Glutamatergic neuron (in vitro differentiated cells): ENCODE data around the gene C1orf159. TPM values are rescaled to one million over a fixed set of nuclear protein-coding genes. Genes with fewer than 3 reads are reported as not detected.

Source experiments
- DNase-seq: peaks from one replicate; pipeline ENCODE4 v3.0.0; 2022
- H3K27ac Mint-ChIP-seq: one replicate; pipeline ENCODE4 v1.8.0; 2020; ENCODE audit warnings: mild to moderate bottlenecking, mixed read lengths, inconsistent platforms; ENCODE audit not compliant: unreplicated experiment
- H3K27me3 Mint-ChIP-seq: one replicate; pipeline ENCODE4 v1.8.0; 2020; ENCODE audit warnings: mild to moderate bottlenecking, moderate library complexity, mixed read lengths, inconsistent platforms; ENCODE audit not compliant: unreplicated experiment
- H3K36me3 Mint-ChIP-seq: one replicate; pipeline ENCODE4 v1.8.0; 2020; ENCODE audit warnings: mild to moderate bottlenecking, mixed read lengths, inconsistent platforms; ENCODE audit not compliant: unreplicated experiment
- H3K4me1 Mint-ChIP-seq: one replicate; pipeline ENCODE4 v1.8.0; 2020; ENCODE audit warnings: mild to moderate bottlenecking, low read depth, mixed read lengths, inconsistent platforms; ENCODE audit not compliant: unreplicated experiment
- H3K4me3 Mint-ChIP-seq: one replicate; pipeline ENCODE4 v1.8.0; 2020; ENCODE audit warnings: mild to moderate bottlenecking, mixed read lengths, inconsistent platforms; ENCODE audit not compliant: unreplicated experiment
- H3K9me3 Mint-ChIP-seq: one replicate; pipeline ENCODE4 v1.8.0; 2020; ENCODE audit warnings: mild to moderate bottlenecking, moderate library complexity, mixed read lengths, inconsistent platforms; ENCODE audit not compliant: unreplicated experiment
- total RNA-seq: library from RNA; stranded (reverse); fragmentation: NEBNext Ultra II Directional; extraction: Animal tissue kit (Norgen Biotek cat#: 25700); gene quantifications from one replicate; pipeline ENCODE4 v1.2.1, GENCODE V29; 2021; ENCODE audit not compliant: unreplicated experiment
- TF ChIP-seq, protein P1 (sequence below): fragments of 200-600 bp; sonication (generic); IDR thresholded peaks from one replicate; pipeline ENCODE4 v1.5.0; 2021; ENCODE audit not compliant: partially characterized antibody, unreplicated experiment

C1orf159 gene
- total RNA-seq, 1 donor from 2014 or later, result 24.5 TPM

DNA sequence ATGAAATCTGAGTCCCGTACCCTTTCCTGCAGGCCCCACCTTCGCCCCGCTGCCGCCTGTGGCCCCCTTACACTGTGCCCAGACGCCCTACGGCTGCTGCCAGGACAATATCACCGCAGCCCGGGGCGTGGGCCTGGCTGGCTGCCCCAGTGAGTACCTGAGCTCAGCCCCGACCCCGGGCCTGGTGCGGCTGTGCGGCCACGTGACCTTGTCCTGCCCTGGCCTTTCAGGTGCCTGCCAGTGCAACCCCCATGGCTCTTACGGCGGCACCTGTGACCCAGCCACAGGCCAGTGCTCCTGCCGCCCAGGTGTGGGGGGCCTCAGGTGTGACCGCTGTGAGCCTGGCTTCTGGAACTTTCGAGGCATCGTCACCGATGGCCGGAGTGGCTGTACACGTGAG is 70.8 kb downstream of the C1orf159 start:
- no peak overlapping the region for H3K27ac Mint-ChIP-seq
- no peak for DNase-seq
- peaks cover 11% of the 10 kb centered on the region for H3K9me3 Mint-ChIP-seq
- peaks cover 12% of the 10 kb centered on the region for H3K27me3 Mint-ChIP-seq
- TF ChIP-seq, protein P1, sequence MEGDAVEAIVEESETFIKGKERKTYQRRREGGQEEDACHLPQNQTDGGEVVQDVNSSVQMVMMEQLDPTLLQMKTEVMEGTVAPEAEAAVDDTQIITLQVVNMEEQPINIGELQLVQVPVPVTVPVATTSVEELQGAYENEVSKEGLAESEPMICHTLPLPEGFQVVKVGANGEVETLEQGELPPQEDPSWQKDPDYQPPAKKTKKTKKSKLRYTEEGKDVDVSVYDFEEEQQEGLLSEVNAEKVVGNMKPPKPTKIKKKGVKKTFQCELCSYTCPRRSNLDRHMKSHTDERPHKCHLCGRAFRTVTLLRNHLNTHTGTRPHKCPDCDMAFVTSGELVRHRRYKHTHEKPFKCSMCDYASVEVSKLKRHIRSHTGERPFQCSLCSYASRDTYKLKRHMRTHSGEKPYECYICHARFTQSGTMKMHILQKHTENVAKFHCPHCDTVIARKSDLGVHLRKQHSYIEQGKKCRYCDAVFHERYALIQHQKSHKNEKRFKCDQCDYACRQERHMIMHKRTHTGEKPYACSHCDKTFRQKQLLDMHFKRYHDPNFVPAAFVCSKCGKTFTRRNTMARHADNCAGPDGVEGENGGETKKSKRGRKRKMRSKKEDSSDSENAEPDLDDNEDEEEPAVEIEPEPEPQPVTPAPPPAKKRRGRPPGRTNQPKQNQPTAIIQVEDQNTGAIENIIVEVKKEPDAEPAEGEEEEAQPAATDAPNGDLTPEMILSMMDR, result no peak
- peaks cover 4% of the 10 kb centered on the region for H3K36me3 Mint-ChIP-seq
- H3K4me1 Mint-ChIP-seq, result no peaks in the 10 kb centered on the region
- H3K4me3 Mint-ChIP-seq, result no peak overlapping the region

DNA sequence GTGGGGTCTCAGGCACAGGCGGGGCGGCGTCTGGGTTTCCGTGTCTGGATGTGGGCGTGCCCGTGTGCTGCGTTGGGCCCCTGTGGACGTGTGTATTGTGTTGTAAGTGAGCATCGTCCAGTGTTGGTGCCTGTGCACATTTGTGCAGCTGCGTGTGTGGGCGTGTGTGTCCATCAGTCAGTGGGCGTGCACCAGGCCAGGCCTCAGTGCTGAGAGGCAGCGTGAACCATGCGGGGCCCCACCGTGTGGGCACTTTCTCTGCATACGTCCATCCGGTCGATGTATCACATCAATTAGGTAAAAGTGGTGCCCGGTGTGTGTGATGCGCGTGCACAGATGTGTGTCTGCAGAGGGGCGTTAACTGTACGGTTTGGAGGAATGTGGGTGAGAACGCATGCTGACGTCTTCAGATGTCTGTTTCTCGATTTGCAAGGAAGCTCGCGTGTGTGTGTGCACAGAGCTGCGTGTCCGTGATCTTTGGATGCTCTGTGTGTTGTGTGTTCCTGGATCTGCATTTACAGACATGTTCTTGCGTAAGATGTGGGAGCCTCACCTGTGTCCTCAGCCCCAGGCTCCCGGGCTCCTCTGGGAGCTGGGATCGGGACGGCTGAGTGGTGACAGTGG is 71.3 kb downstream of the C1orf159 start:
- Mint-ChIP-seq H3K4me1 (peaks cover under 1% of the 10 kb centered on the region), H3K36me3 (peaks cover 4% of the 10 kb centered on the region), H3K4me3 (peak overlapping the region; percentile 55), H3K27ac (peak overlapping the region; percentile 33), H3K9me3 (peaks cover 11% of the 10 kb centered on the region), H3K27me3 (peaks cover 15% of the 10 kb centered on the region)
- TF ChIP-seq, protein P1, result no peak
- no peak for DNase-seq

DNA sequence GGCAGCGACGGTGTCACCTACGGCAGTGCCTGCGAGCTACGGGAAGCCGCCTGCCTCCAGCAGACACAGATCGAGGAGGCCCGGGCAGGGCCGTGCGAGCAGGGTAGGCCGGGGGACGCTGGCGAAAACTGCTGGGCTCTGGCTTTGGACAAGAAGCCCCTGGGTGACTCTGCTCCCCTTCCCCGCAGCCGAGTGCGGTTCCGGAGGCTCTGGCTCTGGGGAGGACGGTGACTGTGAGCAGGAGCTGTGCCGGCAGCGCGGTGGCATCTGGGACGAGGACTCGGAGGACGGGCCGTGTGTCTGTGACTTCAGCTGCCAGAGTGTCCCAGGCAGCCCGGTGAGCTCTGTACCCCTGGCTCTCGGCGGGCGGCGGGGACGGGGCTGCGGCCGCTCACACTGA is 72.0 kb downstream of the C1orf159 start:
- Mint-ChIP-seq H3K4me3 (no peak overlapping the region), H3K9me3 (peaks cover 11% of the 10 kb centered on the region), H3K4me1 (peaks cover 5% of the 10 kb centered on the region), H3K36me3 (peaks cover 4% of the 10 kb centered on the region), H3K27me3 (peaks cover 17% of the 10 kb centered on the region), H3K27ac (no peak overlapping the region)
- no peak for DNase-seq
- TF ChIP-seq, protein P1, result no peak

DNA sequence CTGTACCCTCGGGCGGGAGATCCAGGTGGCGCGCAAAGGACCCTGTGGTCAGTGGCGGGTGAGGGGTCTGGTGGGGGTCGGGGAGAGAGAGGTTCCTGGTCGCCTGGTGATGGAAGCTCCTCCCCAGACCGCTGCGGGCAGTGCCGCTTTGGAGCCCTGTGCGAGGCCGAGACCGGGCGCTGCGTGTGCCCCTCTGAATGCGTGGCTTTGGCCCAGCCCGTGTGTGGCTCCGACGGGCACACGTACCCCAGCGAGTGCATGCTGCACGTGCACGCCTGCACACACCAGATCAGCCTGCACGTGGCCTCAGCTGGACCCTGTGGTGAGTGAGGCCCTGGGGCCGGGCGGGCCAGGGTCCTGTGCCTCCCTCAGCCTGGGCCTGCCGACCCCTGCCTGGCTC is 72.5 kb downstream of the C1orf159 start:
- H3K36me3 Mint-ChIP-seq, result peaks cover 4% of the 10 kb centered on the region
- no peak for DNase-seq
- H3K9me3 Mint-ChIP-seq, result peaks cover 10% of the 10 kb centered on the region
- no peak overlapping the region for H3K27ac Mint-ChIP-seq
- peak overlapping the region; percentile 34 for H3K4me3 Mint-ChIP-seq
- peaks cover 17% of the 10 kb centered on the region for H3K27me3 Mint-ChIP-seq
- TF ChIP-seq, protein P1, result no peak
- H3K4me1 Mint-ChIP-seq, result peaks cover 9% of the 10 kb centered on the region

DNA sequence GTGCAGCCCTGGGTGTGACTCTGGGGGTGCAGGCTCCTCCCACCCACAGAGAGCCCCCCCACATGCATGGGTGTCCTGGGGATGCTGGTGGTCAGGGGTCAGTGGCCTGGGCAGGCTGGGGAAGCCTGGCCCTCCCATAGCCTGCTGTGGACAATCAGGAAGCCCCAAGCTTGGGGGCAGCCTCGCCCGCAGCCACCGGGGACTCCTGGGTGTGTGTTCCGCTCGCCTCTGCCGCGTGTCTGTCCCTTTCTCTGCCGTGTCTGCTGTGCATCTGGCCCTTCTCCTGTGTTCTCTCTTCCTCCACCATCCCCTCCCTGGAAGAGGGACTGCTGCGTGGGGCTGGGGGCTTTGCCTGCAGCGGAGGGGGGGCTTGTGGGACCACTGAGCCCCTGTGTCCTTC is 73.1 kb downstream of the C1orf159 start:
- Mint-ChIP-seq H3K4me1 (peaks cover 11% of the 10 kb centered on the region), H3K9me3 (peaks cover 12% of the 10 kb centered on the region), H3K4me3 (peak overlapping the region; percentile 34), H3K36me3 (peaks cover 4% of the 10 kb centered on the region), H3K27me3 (peaks cover 17% of the 10 kb centered on the region), H3K27ac (no peak overlapping the region)
- no peak for DNase-seq
- TF ChIP-seq, protein P1, result no peak
